GM12878 (cell line): ENCODE data around the gene SARS2. TPM values are rescaled to one million over a fixed set of nuclear protein-coding genes. Genes with fewer than 3 reads are reported as not detected.
A peak's percentile ranks its signal among the peaks of the same experiment; 100 is the strongest.

Experiments used
- ATAC-seq: fragments of 200-7000 bp; cut with Tn5 transposase; 3 replicates; pipeline ENCODE4 v1.9.1; 2020; ENCODE audit warnings: mild to moderate bottlenecking, moderate library complexity
- BruUV-seq: library from RNA; stranded (reverse); fragments of 400-500 nt; replicated peaks from 2 replicates; lab custom pipeline; 2021; lab: Mats Ljungman, UMichigan
- CTCF ChIA-PET: fragments of 300-600 bp; sonication (Branson Sonifier 250); formaldehyde crosslinking; extraction: SDS; loops from one replicate; lab custom pipeline; 2021; ENCODE audit warnings: inconsistent platforms; lab: Yijun Ruan, JAX
- POLR2A ChIA-PET: fragments of 350-600 bp; formaldehyde crosslinking; extraction: SDS; loops from one replicate; lab custom pipeline; 2021; ENCODE audit warnings: inconsistent platforms; lab: Charles Lee
- RAD21 ChIA-PET: fragments of 300-600 bp; sonication (Branson Sonifier 250); formaldehyde crosslinking; loops from one replicate; lab custom pipeline; 2023; ENCODE audit warnings: antibody characterized with exemption; ENCODE audit not compliant: unreplicated experiment; lab: Charles Lee
- SMC1A ChIA-PET: fragments of 300-600 bp; sonication (Branson Sonifier 250); formaldehyde crosslinking; loops from one replicate; lab custom pipeline; 2023; ENCODE audit not compliant: unreplicated experiment, uncharacterized antibody; lab: Charles Lee
- DNase-seq: peaks from one replicate; pipeline ENCODE4 v3.0.0-alpha.2; 2011; ENCODE audit warnings: low read depth, low spot score
- FAIRE-seq: peaks from 3 replicates; lab custom pipeline; 2011; peaks lifted over from hg19 to GRCh38; lab: Jason Lieb, UNC
- H2AFZ ChIP-seq: 2 replicates; pipeline ENCODE4 v1.6.0; 2011; ENCODE audit warnings: low read depth, low read length, control low read depth; ENCODE audit not compliant: control insufficient read depth
- H3K27ac ChIP-seq: 2 replicates; pipeline ENCODE4 v1.5.1; 2011; ENCODE audit warnings: control low read depth; ENCODE audit not compliant: control insufficient read depth, insufficient read depth
- H3K27me3 ChIP-seq, 2 experiments: replicated peaks in 1 of 2; 2 replicates each; pipeline versions ENCODE4 v1.6.0 to v1.6.1; 2011; ENCODE audit warnings: low read length in 1 of 2; ENCODE audit not compliant: control insufficient read depth in 2 of 2, insufficient read depth in 2 of 2
- H3K36me3 ChIP-seq, 2 experiments: 2 replicates each; pipeline ENCODE4 v1.5.1; 2011; ENCODE audit warnings: low read length in 1 of 2; ENCODE audit not compliant: control insufficient read depth in 2 of 2, insufficient read depth in 2 of 2
- H3K4me1 ChIP-seq: 2 replicates; pipeline ENCODE4 v1.6.1; 2011; ENCODE audit warnings: mild to moderate bottlenecking, low read length, moderate library complexity, mixed read lengths; ENCODE audit not compliant: control insufficient read depth, insufficient read depth
- H3K4me2 ChIP-seq: 2 replicates; pipeline ENCODE4 v1.6.0; 2011; ENCODE audit warnings: control low read depth; ENCODE audit not compliant: control insufficient read depth, insufficient read depth
- H3K4me3 ChIP-seq: fragments of 200-600 bp; sonication (generic); 2 replicates; pipeline ENCODE4 v1.5.1; 2016
- H3K79me2 ChIP-seq: 2 replicates; pipeline ENCODE4 v1.6.0; 2011; ENCODE audit warnings: low read length; ENCODE audit not compliant: control insufficient read depth, insufficient read depth
- H3K9ac ChIP-seq: 2 replicates; pipeline ENCODE4 v1.8.0; 2011; ENCODE audit warnings: low read length, control low read depth, mixed read lengths; ENCODE audit not compliant: control insufficient read depth, insufficient read depth
- H3K9me3 ChIP-seq: replicated peaks from 3 replicates; pipeline ENCODE4 v1.5.1; 2011; ENCODE audit warnings: mild to moderate bottlenecking, low read length; ENCODE audit not compliant: control insufficient read depth, insufficient read depth
- H4K20me1 ChIP-seq: 2 replicates; pipeline ENCODE4 v1.6.0; 2011; ENCODE audit not compliant: control insufficient read depth, insufficient read depth
- HDAC2 ChIP-seq: fragments of 200-600 bp; sonication (generic); IDR thresholded peaks from 2 replicates; pipeline ENCODE4 v1.6.1; 2017
- JUNB ChIP-seq: IDR thresholded peaks from 2 replicates; pipeline ENCODE4 v1.6.1; 2016; ENCODE audit warnings: antibody characterized with exemption, mild to moderate bottlenecking
- MXI1 ChIP-seq: fragments of 150-350 bp; IDR thresholded peaks from 2 replicates; pipeline ENCODE4 v1.6.1; 2011; ENCODE audit warnings: low read depth, mild to moderate bottlenecking, inconsistent platforms, low read length, improper control_type of control experiment
- PAX5 ChIP-seq: IDR thresholded peaks from 2 replicates; pipeline ENCODE4 v1.6.1; 2011; ENCODE audit warnings: low read depth, low read length, borderline replicate concordance
- POLR2AphosphoS2 ChIP-seq: IDR thresholded peaks from 2 replicates; pipeline ENCODE4 v1.6.1; 2011; ENCODE audit warnings: low read depth, mild to moderate bottlenecking, low read length, improper control_type of control experiment, moderate library complexity
- RAD21 ChIP-seq: IDR thresholded peaks from 2 replicates; pipeline ENCODE4 v1.6.1; 2011; ENCODE audit warnings: mild to moderate bottlenecking, low read depth, low read length, moderate library complexity; ENCODE audit not compliant: insufficient read depth
- RAD51 ChIP-seq: fragments of 450-650 bp; IDR thresholded peaks from 2 replicates; pipeline ENCODE4 v1.6.1; 2016; ENCODE audit warnings: moderate library complexity, mild to moderate bottlenecking, inconsistent platforms
- SMC3 ChIP-seq: IDR thresholded peaks from 2 replicates; pipeline ENCODE4 v1.6.1; 2011; ENCODE audit warnings: low read length, improper control_type of control experiment, borderline replicate concordance
- SUPT20H ChIP-seq: IDR thresholded peaks from 2 replicates; pipeline ENCODE4 v1.6.1; 2011; ENCODE audit warnings: low read depth, mild to moderate bottlenecking, low read length, moderate library complexity, borderline replicate concordance; ENCODE audit not compliant: control insufficient read depth
- ZZZ3 ChIP-seq: IDR thresholded peaks from 2 replicates; pipeline ENCODE4 v1.6.1; 2011; ENCODE audit warnings: low read depth; ENCODE audit not compliant: control insufficient read depth, insufficient read length
- WGBS: methylation state at CpG from one replicate; pipeline ENCODE4 v1.1.6; 2016; ENCODE audit warnings: low lambda C conversion rate; ENCODE audit not compliant: insufficient replicate concordance, insufficient coverage; ENCODE audit errors: missing lambda C conversion rate; 5-methylcytosine and 5-hydroxymethylcytosine counted together
- in situ Hi-C: fragments of 300-500 bp; cut with MboI; formaldehyde crosslinking; loops from 9 replicates; pipeline ENCODE4 v1.14.3; 2018; ENCODE audit warnings: mixed read lengths
- intact Hi-C: fragments of 100-400 bp; cut with micrococcal nuclease; formaldehyde crosslinking; loops from one replicate; pipeline ENCODE4 v1.14.2; 2022; ENCODE audit not compliant: unreplicated experiment
- polyA plus RNA-seq, 11 experiments: library from polyadenylated mRNA; depleted of rRNA in 4 of 11; unstranded in 6 of 11; stranded (reverse) in 5 of 11; fragments of >200 nt; fragmentation: Nextera tagmentation in 4 of 11; fragmentation: Illumina TruSeq in 1 of 11; extraction: Ambion mirVana in 4 of 11; extraction: Trizol in 1 of 11; gene quantifications; 1 replicate in 1 of 11; 2 replicates in 10 of 11; pipeline versions ENCODE4 v1.2.1 to v1.2.3, GENCODE V29; 2011 to 2016; ENCODE audit warnings: inconsistent platforms in 2 of 11, missing spikeins in 2 of 11, low read depth in 1 of 11
- total RNA-seq, 4 experiments: library from RNA; depleted of rRNA in 3 of 4; stranded (reverse); fragments of >200 nt in 3 of 4; fragmentation: Illumina TruSeq in 1 of 4; extraction: Trizol in 1 of 4; gene quantifications; 2 replicates each; pipeline versions ENCODE4 v1.2.1 to v1.2.3, GENCODE V29; 2013 to 2021
- TF ChIP-seq, protein P1 (sequence below): fragments of 450-650 bp; conservative IDR thresholded peaks from 2 replicates; pipeline ENCODE4 v1.6.1; 2017; ENCODE audit warnings: mild to moderate bottlenecking, moderate library complexity
- TF ChIP-seq, protein P2 (sequence below): fragments of 450-650 bp; IDR thresholded peaks from 2 replicates; pipeline ENCODE4 v1.6.1; 2017; ENCODE audit warnings: antibody characterized with exemption, mild to moderate bottlenecking, moderate library complexity
- TF ChIP-seq, protein P3 (sequence below): fragments of 450-650 bp; IDR thresholded peaks from 2 replicates; pipeline ENCODE4 v1.6.1; 2016; ENCODE audit warnings: mild to moderate bottlenecking

SARS2 gene
- total and polyA plus RNA-seq, 10 of the 15 experiments (the other 5 are each of a cell fraction or from before 2014, with no cell fraction given): 2.6 to 50.3 (median 27.5) TPM

- H3K9me3 ChIP-seq: no peaks in the 10 kb centered on the region; the same call in 2 of the 3 replicates
- no peak overlapping the region for H3K4me2 ChIP-seq
- no peaks in the 10 kb centered on the region for H3K27me3 ChIP-seq
- 33% methylated on average over 13 of the region's 13 CpGs for WGBS
- SMC1A ChIA-PET: interaction anchor here (0.9 to 1.3 kb wide), 3 partner anchors 18 to 313 kb away, joined by 3 to 4 read pairs (median 3); no protein-coding TSS in a partner anchor
- no peak for DNase-seq
- intact Hi-C loops: no loop called here
- POLR2A ChIA-PET: no interaction called here
- in situ Hi-C loops: no loop called here
- no peak overlapping the region for H3K4me3 ChIP-seq
- no peaks in the 10 kb centered on the region for H3K36me3 ChIP-seq
- no peak overlapping the region for H2AFZ ChIP-seq
- no TSS peak for BruUV-seq
- no peaks in the 10 kb centered on the region for H3K4me1 ChIP-seq
- H3K27ac ChIP-seq: no peak overlapping the region
- CTCF ChIA-PET: interaction anchor here (0.6 to 1.9 kb wide), 8 partner anchors 10 to 158 kb away, joined by 3 to 9 read pairs (median 4); partner anchors contain the start of genes MRPS12 and SARS2
- RAD21 ChIA-PET: no interaction called here
- H4K20me1 ChIP-seq: no peaks in the 10 kb centered on the region
- peak; percentile 97 for FAIRE-seq
- H3K79me2 ChIP-seq: no peaks in the 10 kb centered on the region
- no peak overlapping the region for H3K9ac ChIP-seq
- ATAC-seq: peak; percentile 67
- peak; percentile 53 for TF ChIP-seq RAD21
- TF ChIP-seq PAX5: no peak
- TF ChIP-seq RAD51: no peak
- no peak for TF ChIP-seq POLR2AphosphoS2
- TF ChIP-seq SMC3: peak; percentile 51
- no peak for TF ChIP-seq JUNB
- TF ChIP-seq, protein P1, sequence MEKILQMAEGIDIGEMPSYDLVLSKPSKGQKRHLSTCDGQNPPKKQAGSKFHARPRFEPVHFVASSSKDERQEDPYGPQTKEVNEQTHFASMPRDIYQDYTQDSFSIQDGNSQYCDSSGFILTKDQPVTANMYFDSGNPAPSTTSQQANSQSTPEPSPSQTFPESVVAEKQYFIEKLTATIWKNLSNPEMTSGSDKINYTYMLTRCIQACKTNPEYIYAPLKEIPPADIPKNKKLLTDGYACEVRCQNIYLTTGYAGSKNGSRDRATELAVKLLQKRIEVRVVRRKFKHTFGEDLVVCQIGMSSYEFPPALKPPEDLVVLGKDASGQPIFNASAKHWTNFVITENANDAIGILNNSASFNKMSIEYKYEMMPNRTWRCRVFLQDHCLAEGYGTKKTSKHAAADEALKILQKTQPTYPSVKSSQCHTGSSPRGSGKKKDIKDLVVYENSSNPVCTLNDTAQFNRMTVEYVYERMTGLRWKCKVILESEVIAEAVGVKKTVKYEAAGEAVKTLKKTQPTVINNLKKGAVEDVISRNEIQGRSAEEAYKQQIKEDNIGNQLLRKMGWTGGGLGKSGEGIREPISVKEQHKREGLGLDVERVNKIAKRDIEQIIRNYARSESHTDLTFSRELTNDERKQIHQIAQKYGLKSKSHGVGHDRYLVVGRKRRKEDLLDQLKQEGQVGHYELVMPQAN: no peak
- TF ChIP-seq HDAC2: no peak
- TF ChIP-seq, protein P2, sequence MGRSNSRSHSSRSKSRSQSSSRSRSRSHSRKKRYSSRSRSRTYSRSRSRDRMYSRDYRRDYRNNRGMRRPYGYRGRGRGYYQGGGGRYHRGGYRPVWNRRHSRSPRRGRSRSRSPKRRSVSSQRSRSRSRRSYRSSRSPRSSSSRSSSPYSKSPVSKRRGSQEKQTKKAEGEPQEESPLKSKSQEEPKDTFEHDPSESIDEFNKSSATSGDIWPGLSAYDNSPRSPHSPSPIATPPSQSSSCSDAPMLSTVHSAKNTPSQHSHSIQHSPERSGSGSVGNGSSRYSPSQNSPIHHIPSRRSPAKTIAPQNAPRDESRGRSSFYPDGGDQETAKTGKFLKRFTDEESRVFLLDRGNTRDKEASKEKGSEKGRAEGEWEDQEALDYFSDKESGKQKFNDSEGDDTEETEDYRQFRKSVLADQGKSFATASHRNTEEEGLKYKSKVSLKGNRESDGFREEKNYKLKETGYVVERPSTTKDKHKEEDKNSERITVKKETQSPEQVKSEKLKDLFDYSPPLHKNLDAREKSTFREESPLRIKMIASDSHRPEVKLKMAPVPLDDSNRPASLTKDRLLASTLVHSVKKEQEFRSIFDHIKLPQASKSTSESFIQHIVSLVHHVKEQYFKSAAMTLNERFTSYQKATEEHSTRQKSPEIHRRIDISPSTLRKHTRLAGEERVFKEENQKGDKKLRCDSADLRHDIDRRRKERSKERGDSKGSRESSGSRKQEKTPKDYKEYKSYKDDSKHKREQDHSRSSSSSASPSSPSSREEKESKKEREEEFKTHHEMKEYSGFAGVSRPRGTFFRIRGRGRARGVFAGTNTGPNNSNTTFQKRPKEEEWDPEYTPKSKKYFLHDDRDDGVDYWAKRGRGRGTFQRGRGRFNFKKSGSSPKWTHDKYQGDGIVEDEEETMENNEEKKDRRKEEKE: no peak
- no peak for TF ChIP-seq ZZZ3
- TF ChIP-seq MXI1: no peak
- TF ChIP-seq, protein P3, sequence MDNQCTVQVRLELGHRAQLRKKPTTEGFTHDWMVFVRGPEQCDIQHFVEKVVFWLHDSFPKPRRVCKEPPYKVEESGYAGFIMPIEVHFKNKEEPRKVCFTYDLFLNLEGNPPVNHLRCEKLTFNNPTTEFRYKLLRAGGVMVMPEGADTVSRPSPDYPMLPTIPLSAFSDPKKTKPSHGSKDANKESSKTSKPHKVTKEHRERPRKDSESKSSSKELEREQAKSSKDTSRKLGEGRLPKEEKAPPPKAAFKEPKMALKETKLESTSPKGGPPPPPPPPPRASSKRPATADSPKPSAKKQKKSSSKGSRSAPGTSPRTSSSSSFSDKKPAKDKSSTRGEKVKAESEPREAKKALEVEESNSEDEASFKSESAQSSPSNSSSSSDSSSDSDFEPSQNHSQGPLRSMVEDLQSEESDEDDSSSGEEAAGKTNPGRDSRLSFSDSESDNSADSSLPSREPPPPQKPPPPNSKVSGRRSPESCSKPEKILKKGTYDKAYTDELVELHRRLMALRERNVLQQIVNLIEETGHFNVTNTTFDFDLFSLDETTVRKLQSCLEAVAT: no peak
- no peak for TF ChIP-seq SUPT20H
These were observed 22.0 kb upstream of the SARS2 start for GRCh38 chr19:38952395-38953165.
